H1 (cell line): Measurements from ENCODE around the gene SLFNL1. TPM values are rescaled to one million over a fixed set of nuclear protein-coding genes. Genes with fewer than 3 reads are reported as not detected.

Experiments used
- CREB1 ChIP-seq: IDR thresholded peaks from 2 replicates; pipeline ENCODE4 v1.6.1; 2012; ENCODE audit warnings: inconsistent platforms
- EGR1 ChIP-seq: IDR thresholded peaks from 2 replicates; pipeline ENCODE4 v1.6.1; 2011; ENCODE audit warnings: low read depth, low read length, borderline replicate concordance
- EZH2 ChIP-seq: fragments of 200-600 bp; sonication (generic); IDR thresholded peaks from 2 replicates; pipeline ENCODE4 v1.7.1; 2012; ENCODE audit warnings: low read depth, mild to moderate bottlenecking, moderate library complexity, low read length, inconsistent platforms; ENCODE audit not compliant: severe bottlenecking
- FOSL1 ChIP-seq: IDR thresholded peaks from 2 replicates; pipeline ENCODE4 v1.6.1; 2011; ENCODE audit warnings: mild to moderate bottlenecking, low read depth, low read length, moderate library complexity; ENCODE audit not compliant: insufficient read depth
- JUND ChIP-seq: IDR thresholded peaks from 2 replicates; pipeline ENCODE4 v1.6.1; 2011; ENCODE audit warnings: mild to moderate bottlenecking, improper control_type of control experiment, low read length
- KDM5A ChIP-seq: fragments of 200-600 bp; IDR thresholded peaks from 2 replicates; pipeline ENCODE4 v1.7.1; 2012; ENCODE audit warnings: mild to moderate bottlenecking, low read length, inconsistent platforms, mixed read lengths
- RFX5 ChIP-seq: IDR thresholded peaks from 2 replicates; pipeline ENCODE4 v1.6.1; 2011; ENCODE audit warnings: low read depth, low read length, improper control_type of control experiment, borderline replicate concordance
- SP1 ChIP-seq: IDR thresholded peaks from 2 replicates; pipeline ENCODE4 v1.6.1; 2011; ENCODE audit warnings: low read depth, low read length
- SRF ChIP-seq: IDR thresholded peaks from 2 replicates; pipeline ENCODE4 v1.6.1; 2011; ENCODE audit warnings: mild to moderate bottlenecking, low read depth, low read length, moderate library complexity
- polyA plus RNA-seq, 7 experiments: library from polyadenylated mRNA; depleted of rRNA in 3 of 7; stranded (reverse) in 5 of 7; unstranded in 2 of 7; fragments of >200 nt in 5 of 7; fragments of 200-250 nt in 2 of 7; gene quantifications; 1 replicate in 5 of 7; 2 replicates in 1 of 7; 4 replicates in 1 of 7; pipeline versions ENCODE4 v1.2.1 to v1.2.3, GENCODE V29; 2011 to 2013; ENCODE audit warnings: missing spikeins in 2 of 7, mixed read lengths in 2 of 7
- total RNA-seq: library from RNA; stranded (reverse); fragmentation: NEBNext Ultra II Directional; extraction: Animal tissue kit (Norgen Biotek cat#: 25700); gene quantifications from 2 replicates; pipeline ENCODE4 v1.2.1, GENCODE V29; 2021
- TF ChIP-seq, protein P1 (sequence below): fragments of 300-600 bp; sonication (generic); IDR thresholded peaks from 2 replicates; pipeline ENCODE4 v1.7.1; 2012; ENCODE audit warnings: low read length, moderate library complexity, mild to moderate bottlenecking, inconsistent platforms; ENCODE audit not compliant: insufficient replicate concordance

The SLFNL1 gene
- total and polyA plus RNA-seq, 2 of the 8 experiments (the other 6 are each of a cell fraction or from before 2014, with no cell fraction given) = not detected

DNA sequence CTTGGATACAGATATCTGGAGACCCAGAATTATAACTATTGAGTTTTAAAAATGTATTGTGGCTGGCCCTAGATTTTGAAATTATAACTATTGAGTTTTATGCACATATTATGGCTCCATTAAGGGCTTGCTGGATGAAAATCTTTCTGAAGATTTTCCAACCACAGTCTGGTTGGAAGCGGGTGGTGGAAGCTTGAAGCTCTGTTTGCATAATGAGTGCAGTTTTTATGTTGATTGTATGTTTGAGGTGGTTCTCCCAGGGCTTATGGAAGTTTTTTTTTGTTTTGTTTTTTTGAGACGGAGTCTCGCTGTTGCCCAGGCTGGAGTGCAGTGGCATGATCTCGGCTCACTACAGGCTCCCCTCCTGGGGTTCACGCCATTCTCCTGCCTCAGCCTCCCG is 52.1 kb downstream of the SLFNL1 start (continued):
- TF ChIP-seq, protein P1, sequence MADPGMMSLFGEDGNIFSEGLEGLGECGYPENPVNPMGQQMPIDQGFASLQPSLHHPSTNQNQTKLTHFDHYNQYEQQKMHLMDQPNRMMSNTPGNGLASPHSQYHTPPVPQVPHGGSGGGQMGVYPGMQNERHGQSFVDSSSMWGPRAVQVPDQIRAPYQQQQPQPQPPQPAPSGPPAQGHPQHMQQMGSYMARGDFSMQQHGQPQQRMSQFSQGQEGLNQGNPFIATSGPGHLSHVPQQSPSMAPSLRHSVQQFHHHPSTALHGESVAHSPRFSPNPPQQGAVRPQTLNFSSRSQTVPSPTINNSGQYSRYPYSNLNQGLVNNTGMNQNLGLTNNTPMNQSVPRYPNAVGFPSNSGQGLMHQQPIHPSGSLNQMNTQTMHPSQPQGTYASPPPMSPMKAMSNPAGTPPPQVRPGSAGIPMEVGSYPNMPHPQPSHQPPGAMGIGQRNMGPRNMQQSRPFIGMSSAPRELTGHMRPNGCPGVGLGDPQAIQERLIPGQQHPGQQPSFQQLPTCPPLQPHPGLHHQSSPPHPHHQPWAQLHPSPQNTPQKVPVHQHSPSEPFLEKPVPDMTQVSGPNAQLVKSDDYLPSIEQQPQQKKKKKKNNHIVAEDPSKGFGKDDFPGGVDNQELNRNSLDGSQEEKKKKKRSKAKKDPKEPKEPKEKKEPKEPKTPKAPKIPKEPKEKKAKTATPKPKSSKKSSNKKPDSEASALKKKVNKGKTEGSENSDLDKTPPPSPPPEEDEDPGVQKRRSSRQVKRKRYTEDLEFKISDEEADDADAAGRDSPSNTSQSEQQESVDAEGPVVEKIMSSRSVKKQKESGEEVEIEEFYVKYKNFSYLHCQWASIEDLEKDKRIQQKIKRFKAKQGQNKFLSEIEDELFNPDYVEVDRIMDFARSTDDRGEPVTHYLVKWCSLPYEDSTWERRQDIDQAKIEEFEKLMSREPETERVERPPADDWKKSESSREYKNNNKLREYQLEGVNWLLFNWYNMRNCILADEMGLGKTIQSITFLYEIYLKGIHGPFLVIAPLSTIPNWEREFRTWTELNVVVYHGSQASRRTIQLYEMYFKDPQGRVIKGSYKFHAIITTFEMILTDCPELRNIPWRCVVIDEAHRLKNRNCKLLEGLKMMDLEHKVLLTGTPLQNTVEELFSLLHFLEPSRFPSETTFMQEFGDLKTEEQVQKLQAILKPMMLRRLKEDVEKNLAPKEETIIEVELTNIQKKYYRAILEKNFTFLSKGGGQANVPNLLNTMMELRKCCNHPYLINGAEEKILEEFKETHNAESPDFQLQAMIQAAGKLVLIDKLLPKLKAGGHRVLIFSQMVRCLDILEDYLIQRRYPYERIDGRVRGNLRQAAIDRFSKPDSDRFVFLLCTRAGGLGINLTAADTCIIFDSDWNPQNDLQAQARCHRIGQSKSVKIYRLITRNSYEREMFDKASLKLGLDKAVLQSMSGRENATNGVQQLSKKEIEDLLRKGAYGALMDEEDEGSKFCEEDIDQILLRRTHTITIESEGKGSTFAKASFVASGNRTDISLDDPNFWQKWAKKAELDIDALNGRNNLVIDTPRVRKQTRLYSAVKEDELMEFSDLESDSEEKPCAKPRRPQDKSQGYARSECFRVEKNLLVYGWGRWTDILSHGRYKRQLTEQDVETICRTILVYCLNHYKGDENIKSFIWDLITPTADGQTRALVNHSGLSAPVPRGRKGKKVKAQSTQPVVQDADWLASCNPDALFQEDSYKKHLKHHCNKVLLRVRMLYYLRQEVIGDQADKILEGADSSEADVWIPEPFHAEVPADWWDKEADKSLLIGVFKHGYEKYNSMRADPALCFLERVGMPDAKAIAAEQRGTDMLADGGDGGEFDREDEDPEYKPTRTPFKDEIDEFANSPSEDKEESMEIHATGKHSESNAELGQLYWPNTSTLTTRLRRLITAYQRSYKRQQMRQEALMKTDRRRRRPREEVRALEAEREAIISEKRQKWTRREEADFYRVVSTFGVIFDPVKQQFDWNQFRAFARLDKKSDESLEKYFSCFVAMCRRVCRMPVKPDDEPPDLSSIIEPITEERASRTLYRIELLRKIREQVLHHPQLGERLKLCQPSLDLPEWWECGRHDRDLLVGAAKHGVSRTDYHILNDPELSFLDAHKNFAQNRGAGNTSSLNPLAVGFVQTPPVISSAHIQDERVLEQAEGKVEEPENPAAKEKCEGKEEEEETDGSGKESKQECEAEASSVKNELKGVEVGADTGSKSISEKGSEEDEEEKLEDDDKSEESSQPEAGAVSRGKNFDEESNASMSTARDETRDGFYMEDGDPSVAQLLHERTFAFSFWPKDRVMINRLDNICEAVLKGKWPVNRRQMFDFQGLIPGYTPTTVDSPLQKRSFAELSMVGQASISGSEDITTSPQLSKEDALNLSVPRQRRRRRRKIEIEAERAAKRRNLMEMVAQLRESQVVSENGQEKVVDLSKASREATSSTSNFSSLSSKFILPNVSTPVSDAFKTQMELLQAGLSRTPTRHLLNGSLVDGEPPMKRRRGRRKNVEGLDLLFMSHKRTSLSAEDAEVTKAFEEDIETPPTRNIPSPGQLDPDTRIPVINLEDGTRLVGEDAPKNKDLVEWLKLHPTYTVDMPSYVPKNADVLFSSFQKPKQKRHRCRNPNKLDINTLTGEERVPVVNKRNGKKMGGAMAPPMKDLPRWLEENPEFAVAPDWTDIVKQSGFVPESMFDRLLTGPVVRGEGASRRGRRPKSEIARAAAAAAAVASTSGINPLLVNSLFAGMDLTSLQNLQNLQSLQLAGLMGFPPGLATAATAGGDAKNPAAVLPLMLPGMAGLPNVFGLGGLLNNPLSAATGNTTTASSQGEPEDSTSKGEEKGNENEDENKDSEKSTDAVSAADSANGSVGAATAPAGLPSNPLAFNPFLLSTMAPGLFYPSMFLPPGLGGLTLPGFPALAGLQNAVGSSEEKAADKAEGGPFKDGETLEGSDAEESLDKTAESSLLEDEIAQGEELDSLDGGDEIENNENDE = no peak
- no peak for TF ChIP-seq JUND
- TF ChIP-seq RFX5 = no peak
- TF ChIP-seq KDM5A = no peak
- no peak for TF ChIP-seq CREB1
- TF ChIP-seq FOSL1 = no peak
- no peak for TF ChIP-seq EGR1
- no peak for TF ChIP-seq SP1
- TF ChIP-seq SRF = no peak
- TF ChIP-seq EZH2 = no peak
